Stimulated activated CD8-positive, alpha-beta memory T cell treated with anti-CD3 and anti-CD28 coated beads, Interleukin-4, amount 100 ng/mL, for 24 hours (primary cell): ENCODE data around the gene NFIX.

Experiments
- DNase-seq: peaks from one replicate; pipeline ENCODE4 v3.0.0-alpha.2; 2020; ENCODE audit warnings: low read depth

NFIX gene

DNA sequence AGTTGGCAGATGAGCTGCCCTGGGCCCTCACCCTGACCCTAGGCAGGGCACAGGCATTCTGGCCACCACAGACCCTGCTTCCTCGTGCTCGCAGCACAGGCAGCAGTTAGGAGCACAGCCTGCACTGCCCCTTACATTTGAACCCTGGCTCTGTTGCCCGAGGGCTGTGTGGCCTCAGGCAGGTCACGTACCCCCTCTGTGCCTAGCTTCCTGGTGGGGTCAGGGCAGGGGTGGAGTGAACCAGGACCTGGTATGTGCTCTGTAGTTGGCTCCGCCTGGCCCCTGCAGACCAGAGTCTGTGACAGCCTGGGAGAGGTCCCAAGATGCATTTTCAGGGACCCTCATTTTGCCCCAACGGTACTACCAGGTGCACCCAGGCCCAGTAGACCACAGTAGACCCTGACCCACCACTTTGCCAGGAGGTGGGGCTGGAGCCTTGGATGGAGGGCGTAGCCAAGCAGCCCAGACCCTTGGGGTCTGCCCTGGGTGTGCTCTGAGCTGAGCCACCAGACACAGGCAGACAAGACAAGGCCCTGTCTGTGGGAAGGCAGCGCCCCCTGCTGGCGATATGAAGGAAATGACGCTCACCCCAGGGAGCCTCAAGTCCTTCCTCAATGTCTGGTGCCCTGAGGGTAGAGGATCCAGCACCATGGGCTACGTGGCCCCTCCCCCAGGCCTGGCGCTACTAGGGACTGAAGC lies 98.3 kb downstream of the NFIX start:
- peak; percentile 62 for DNase-seq

DNA sequence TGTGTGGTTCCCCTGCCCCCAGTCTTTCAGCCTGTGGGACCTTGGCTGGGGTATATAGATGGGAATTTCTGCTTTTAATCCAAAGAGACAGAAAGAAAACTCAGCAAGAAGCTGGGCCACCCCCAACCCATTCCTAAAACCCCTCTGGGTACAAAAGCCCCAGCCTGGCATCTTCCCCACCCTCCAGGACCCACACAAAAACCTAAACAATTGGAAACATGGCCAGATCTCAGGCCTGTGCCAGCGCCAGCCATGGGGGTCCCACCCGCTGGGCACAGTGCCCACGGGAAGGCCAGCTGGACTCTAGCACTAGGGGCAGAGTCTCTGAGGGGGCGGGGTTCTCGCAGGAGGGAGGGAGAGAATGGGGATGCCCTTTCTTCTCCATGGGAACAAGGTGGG lies 98.8 kb downstream of the NFIX start:
- no peak for DNase-seq

DNA sequence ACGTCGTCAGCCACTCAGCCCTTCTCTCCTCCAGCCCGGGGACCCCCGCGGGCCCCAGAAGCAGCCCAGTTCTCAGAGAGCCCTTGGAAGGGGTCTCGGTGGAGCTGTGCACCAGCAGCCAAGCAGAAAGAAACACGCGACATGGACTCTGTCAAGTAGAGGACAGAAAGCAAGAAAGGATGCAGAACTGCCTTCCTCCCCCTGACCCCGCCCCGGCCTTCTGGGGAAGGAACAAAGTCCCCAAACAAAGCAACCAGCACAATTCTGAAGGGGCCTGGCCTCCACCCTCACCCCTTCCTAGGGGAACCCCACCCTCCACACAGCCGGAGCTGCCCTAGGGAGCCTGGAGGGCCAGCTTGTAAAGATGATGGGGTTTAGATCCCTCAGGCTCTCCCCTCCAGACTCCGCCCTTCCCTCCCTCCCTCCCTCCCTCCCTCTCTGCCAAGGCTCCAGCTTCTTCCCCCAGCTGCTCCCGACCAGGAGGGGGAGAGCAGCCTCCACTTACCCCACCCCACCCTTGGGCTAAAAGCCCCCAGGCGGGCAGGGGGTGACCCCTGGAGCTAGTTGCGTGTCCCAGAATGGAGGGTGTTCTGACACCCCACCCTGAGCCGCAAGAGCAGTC lies 99.6 kb downstream of the NFIX start:
- no peak for DNase-seq

DNA sequence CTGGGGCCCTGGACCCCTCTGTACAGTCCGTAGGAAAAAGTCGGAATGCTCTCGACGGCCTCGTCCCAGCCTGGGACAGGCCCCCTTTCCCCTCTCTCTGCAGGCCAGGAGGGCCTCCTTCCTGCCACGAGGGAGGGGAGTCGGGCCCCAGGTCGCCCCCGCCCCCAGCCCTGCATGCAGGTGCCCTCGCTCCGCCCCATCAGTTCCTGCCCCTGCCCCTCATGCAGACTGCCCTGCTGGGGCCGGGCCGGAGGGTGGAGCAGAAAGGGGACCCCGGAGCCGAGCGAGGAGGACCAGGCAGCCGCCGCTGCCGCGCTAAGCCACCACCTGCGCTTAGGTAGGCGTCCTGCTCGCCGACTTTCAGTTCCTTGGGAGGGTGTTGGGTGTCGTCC lies 100.1 kb downstream of the NFIX start:
- no peak for DNase-seq

DNA sequence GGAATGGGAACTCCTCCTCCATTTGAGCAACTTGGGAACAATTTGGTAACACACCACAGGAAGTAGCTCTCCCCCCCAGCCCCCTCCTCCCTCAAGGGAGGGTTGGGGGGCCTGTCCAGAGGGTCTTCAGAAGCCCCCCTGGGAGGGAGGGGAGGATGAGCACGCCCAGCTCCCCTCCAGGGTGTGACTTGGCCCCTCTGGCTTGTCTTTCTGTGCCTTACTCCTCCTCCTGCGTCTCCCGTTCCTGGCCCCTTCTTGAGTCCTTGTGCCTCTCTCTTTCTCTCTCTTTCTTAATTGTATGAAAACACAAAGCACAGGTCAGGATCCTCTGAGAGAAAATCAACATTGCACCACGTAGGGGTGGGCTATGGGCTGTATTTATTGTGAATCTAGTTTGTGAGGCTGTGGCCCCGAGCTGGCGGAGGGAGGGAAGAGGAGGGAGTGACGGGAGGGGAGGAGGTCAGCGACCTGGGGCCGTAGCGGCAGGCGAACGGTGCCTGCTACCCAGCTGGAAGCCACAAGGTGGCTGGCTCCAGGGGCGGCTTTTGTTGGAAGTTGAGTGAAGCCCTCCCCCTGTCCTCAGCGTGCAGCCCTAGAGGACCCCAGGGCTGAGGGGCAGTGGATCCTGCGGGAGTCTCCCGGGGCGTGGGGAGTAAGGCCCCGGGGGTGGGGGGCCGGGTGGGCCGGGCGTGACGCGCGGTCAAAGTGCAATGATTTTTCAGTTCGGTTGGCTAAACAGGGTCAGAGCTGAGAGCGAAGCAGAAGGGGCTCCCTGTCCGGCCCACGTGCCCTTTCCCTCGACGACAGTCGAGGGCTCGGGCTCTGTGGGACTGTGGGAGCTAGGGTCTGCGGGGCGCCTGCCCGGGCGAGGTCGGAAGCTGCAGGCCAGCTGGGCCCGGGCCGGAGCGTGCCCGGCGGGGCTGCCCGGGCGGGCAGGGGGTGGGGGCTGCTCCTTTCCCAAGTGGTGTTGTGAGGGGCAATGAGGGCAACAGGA lies 101.0 kb downstream of the NFIX start:
- no peak for DNase-seq

DNA sequence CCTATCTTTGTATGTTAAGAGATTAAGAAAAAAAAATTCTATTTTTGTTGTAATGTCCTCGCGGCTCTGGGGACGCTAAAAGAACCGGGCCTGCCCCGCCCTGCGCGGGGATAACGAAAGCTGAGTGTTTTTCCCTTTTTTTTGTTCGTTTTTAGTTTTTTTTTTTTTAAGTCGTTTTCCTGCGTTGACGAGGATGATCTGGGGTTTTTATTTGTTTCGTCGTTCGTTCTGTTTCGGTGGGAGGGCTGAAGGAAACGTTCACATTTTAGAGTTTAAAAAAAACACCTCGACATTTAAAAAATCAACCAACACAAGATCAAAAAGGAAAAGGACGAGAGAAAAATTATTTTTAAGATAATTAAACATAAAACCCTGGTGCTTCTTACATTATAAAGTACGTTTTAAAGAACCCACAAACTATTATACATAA lies 101.8 kb downstream of the NFIX start:
- DNase-seq, result no peak

DNA sequence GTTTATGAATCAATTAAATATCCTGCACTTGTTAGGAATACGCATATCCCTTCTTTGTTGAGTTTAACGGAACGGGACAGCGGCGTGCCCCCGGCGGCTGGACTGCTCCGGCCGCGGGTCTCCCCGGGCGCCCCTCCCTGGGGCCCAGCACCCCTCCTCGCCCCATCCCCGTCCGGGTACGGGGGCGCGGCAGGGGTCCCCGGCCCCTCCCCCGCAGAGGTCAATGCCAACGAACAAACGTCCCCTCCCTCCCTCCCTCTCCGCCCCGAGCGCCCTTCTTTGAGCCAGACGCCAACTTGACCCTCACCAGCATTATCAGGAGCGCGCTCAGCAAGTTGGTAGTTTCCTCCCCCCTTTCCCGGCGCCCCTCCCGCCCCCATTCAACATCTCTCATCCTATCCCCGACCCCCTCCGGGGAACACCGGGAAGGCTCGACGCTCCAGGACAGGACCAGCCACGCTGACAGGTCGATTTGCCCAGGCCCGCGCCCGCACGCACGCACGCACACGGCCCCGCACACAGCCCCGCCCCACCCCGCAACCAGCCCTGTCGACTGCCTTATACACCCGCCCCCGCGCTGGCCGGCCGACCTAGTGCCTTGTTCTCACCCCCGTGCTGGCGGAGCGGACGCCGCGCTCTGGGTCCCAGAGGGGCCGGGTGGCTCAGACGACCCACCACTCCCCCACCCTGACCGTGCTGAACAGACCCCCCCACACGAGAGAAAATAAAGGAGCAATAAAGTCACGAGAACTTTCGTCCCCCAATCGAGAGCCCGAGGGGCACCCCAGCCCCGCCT lies 102.4 kb downstream of the NFIX start:
- no peak for DNase-seq

DNA sequence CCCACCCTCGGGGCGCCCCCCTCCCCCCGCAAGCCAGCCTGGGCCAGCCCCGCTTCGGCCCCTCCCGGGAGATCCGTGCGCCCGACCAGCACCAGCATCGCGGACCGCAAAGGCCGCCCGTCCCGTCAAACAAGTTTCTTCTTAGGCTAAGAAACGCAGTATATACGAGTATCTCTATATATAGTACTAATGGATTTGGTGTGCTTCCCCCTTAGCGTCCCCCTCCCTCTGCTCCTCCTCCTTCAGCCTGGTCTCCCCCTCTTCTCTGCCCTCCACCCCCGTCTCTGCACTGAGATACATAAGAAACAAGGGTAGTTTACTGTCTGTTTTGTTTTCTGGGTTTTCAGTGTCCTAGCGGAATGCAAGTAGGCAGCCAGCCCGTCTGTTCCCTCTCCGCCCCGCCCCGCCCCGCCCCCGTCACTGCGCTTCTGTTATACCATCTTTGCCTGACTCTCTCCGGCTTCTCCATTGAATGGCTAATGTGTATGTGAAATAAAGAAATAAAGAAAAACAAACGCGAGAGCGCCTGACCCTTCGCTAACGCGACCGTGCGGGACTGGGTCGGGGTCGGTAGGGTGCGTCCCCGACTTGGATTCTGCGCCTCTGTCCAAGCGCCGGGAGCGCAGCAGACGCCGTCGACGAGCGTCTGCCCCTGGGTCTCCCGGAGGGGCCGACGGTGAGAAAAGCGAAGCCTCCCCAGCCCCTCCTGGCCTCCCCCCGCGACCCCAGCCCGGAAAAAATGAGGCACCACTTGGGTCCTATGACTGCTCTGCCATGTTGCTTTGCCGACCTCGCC lies 103.2 kb downstream of the NFIX start:
- no peak for DNase-seq

DNA sequence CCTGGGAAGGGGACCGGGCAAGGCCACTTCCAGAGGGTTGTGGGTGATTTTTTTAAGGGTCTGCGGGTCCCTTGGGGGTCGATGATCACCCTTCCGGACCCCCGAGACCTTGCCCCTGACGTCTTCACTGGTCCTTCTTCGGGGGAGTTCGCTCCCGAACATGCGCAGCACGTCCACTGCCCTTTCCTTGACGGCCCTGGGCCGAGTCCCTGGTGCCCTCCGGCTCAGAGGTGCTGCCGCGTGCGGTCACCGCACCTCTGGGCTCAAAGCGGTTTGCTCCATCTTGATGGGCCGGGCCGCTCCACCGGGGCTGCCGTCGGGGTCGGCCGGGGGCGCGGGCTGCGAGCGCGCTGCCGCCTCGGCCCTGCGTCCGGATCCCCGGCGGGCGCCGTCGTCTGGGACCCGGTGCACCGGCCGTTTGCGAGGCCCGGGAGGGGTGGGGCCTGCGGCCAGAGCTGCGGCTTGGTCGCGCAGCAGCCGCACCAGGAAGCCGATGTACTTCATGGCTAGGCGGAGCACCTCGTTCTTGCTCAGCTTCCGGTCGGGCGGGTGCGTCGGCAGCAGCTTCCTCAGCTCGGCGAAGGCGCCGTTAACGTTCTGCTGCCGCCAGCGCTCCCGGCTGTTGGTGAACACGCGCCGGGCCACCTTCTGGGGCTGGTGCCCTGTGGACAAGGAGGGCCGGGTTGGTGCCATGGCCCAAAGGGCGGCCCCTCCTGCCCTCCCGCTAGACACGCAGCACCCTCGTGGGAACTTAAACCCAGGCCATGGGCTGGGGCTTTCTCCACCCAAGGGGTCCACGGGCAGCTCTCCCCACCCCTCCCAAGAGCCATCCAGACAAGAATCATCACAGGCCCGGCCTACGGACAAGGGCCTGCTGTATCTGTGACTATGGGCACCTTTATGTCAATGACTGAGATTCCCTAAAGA lies 104.1 kb downstream of the NFIX start:
- peak; percentile 65 for DNase-seq

DNA sequence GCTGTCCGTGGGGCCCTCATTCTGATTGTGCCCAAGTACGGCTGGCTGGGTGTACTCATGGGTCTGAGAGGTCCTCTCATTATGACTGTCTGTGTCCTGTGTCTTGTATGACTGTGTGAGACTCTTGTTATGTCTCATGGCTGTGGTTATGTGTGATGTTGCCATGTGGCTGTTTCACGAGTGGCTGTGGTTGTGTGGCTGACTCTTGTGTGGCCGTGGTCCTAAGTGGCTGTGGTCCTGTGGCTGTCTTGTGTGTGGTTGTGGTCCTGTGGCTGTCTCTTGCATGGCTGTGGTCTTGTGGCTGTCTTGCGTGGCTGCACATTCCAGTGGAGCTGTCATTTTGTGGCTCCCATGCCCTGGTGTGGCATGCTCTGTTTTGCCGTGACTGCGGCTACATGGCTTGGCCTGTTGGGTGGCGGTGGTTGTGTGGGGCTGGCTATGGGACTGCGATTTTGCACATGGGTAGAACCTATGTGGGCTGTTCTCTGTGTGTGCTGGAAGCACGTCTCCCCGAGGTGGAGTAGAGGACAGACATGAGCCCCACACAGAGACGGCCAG lies 104.8 kb downstream of the NFIX start:
- no peak for DNase-seq

DNA sequence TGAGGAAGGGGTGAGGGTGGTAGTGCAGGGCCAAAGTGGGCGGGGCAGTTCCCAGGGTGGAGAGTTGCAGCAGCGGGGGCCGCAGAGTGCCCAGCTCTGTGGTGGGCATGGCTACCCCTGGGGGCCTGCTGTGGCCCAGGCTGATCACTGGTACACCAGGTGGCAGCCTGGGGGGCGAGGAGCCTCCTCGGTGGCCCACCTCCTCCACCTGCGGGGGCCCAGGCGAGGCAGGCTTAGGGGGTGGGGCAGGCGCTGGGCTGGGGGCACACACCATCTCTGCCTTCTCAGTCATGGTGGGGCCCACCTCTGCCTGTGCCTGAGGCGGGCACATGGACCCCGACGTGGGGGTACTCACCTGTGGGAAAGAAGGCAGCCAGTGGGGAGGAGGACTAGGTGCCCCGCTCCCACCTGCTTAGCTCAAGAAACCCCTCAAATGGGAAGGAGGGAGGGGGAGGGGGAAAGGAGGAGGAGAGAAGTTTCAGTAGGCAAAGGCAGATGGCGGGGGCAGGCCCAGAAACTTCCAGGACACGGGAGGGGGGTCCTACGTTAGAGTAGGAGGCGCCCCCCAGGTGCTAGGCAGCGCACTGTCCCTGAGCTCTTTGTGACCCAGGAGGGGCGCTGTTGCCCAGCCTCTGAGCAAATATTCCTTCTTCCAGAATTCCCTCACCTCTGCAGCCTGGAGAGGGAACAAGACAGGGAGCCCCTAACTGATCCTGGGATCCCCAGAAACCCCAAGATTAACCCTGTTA lies 105.7 kb downstream of the NFIX start:
- DNase-seq, result no peak

DNA sequence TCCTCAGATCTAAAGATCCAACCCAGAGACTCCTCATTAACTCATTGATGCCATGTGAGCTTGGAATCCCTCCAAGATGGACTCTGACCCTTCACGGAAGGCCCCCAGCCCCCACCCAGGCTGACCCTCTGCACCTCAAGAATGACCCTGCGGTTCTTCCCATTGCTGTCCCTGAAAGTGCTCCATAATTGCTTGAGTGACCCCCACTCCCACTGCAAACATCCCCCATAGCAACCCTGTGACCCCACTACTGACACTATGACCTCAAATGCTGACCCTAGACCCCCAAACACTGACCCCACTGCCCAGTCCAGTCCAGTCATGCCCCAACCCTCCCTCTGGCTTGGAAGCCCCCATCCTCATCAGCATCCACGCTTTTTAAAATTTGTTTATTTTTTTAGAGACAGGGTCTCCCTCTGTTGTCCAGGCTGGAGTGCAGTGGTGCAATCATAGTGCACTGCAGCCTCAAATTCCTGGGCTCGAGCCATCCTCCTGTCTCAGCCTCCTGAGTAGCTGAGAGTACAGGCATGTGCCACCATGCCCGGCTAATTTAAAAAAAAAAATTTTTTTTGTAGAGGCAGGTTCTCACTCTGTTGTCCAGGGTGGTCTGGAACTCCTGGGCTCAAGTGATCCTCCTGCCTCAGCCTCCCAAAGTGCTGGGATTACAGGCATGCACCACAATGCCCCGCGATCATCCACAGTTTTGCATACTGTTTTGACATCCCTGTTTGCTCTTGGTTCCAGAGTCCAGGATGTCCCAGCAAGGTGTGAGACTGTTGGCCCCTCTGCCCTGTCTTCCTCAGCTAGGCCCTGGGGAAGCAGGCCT lies 106.5 kb downstream of the NFIX start:
- no peak for DNase-seq

DNA sequence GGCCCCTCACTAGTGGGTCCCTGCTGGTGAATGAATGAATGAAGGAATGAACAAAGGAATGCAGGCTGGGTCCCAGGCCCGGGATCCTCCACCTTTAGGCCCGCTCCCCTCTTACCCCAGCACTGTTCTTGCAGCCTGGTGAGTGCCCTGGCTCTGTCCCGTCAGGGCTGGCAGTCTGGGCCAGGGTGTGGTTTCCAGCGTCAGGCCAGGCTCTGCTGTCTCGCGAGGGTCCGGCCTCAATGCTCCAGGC lies 107.1 kb downstream of the NFIX start:
- DNase-seq, result no peak

DNA sequence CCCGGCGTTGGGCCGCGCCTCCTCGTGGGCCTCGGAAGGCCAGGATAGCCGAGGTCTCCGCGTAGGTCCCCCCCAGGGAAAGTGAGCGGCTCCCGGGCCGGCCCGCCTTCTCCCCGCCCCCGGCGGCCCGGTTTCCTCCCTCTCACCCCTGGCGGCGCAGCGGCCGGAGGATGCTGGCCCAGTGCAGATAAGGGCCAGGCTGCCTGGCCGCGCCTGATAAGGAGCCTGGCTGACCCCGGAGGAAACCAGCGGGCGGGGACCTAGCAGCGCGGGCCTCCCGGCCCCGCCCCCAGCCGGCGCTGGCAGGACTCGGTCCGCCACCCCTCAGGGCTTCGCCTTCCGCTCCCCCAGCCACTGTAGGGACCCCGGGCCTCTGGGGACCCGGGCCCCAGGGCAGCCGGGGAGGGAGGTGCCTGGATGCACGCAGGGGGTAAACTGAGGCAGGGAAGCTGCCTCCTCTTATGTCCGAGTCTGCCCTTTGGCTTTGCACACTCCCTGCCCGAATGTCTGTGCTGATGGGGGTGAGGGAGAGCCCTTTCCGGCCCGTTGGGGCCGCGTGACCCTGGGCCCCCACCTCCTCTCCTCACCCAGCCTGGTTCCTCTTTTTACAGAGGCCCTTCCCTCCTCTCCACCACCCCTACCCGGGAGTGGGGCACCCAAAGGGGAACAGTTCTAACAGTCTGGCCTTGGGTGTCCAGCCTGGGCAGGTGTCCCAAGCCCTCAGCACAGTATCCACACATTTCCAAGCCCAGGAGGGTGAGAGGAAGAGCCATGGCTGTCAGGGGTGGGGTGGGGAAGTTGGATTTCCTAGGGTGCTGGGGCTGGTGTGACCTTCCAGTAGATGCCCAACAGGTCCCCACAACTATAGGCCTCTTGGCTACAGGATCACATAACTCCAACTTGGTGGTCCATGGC lies 107.6 kb downstream of the NFIX start, which contains the start of gene LYL1:
Gene LYL1, minus strand, starts transcription at position 193 of the 915 bp plus-strand sequence. CDS start 1,687 bp downstream, outside the sequence.
- no peak for DNase-seq

DNA sequence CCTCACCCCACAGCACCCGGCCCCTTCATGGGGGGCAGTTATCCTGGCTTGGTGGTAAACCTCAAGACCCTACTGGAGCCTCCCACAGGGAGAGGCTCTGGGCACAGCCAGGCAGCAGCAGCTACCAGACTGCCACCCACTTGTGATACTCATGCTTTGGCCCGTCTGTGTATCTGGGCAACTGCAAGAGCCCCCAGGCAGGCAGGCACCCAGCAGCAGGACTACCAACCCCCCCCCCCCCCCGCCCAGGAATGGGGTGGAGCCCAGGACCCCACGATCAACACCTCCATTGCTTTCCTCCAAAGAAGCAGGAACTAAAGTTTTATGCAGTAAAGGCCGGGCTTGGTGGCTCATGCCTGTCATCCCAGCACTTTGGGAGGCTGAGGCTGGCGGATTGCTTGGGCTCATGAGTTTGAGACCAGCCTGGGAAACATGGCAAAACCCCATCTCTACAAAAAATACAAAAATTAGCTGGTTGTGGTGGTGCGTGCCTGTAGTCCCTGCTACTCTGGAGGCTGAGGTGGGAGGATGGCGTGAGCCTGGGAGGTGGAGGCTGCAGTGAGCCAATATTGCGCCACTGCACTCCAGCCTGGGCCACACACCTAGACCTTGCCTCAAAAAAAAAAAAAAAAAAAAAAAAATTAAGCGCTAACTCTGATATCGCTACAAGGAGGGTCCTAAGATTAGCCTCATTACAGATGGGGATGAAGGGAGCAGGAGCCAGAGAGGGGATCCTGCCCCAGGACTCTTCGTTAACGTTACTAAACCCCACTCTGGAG lies 108.5 kb downstream of the NFIX start:
- no peak for DNase-seq

DNA sequence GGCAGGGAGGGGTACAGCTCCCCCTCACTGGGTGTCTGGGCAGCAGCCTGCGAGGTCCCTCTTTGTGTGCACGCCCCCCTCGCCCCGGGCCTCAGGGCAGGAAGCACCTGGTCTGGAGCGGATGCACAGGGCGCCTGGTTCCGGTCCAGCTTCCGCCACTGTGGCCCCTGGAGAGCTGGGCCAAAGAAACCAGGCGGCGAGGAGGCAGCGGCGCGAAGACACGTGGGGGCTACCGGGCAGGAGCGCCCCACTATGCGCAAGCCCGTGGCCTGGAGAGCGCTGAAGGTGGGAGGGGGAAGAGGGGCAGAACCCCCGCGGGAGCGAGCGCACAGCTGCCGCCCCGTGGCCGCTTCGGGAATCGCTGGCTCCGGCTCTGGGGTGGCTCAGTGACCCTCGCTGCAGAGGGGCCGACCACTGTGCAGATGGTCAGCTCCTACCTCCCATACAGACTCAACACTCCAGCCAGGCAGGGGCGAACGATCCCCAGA lies 109.1 kb downstream of the NFIX start:
- peak; percentile 59 for DNase-seq
